Muscle of back (tissue), 11 donors: ENCODE results near the gene NHERF1. TPM values are rescaled to one million over a fixed set of nuclear protein-coding genes. Genes with fewer than 3 reads are reported as not detected.

Experiments
- DNase-seq, 3 donors: peaks; one replicate each; pipeline versions ENCODE4 v3.0.0 to v3.0.0-alpha.2; 2013
- polyA plus RNA-seq, 10 donors: library from polyadenylated mRNA; unstranded; fragments of 120-200 nt; gene quantifications; one replicate each; pipeline ENCODE4 v1.2.1, GENCODE V29; 2013; ENCODE audit not compliant: insufficient read length in 10 of 10

Gene NHERF1
- polyA plus RNA-seq, 10 donors = 4.9 to 13.4 (median 8.9) TPM

- no peak for DNase-seq
These were observed 16.2 kb upstream of the NHERF1 start for GRCh38 chr17:74732042-74732867.

- DNase-seq = no peak
These were observed 14.9 kb upstream of the NHERF1 start for GRCh38 chr17:74733365-74734122.

GRCh38 chr17:74734256-74734655 lies 14.2 kb upstream of the NHERF1 start:
- no peak for DNase-seq

GRCh38 chr17:74736513-74737298 lies 11.7 kb upstream of the NHERF1 start, which contains the start of gene RAB37:
RAB37 (plus strand) TSS chr17:74737256; CDS start chr17:74737273, 17 bp downstream.
- peak in 1 of 3 donors; percentile 49 for DNase-seq

- no peak for DNase-seq
These were observed 11.0 kb upstream of the NHERF1 start for GRCh38 chr17:74737299-74738050.

GRCh38 chr17:74738051-74738996 lies 10.1 kb upstream of the NHERF1 start:
- peak in 1 of 3 donors; percentile 54 for DNase-seq

GRCh38 chr17:74739227-74739831 lies 9.1 kb upstream of the NHERF1 start:
- DNase-seq = no peak

GRCh38 chr17:74740173-74740572 lies 8.3 kb upstream of the NHERF1 start:
- no peak for DNase-seq

- DNase-seq = no peak
These were observed 7.6 kb upstream of the NHERF1 start for GRCh38 chr17:74740641-74741387.

- DNase-seq = no peak
These were observed 6.3 kb upstream of the NHERF1 start for GRCh38 chr17:74742153-74742515.

GRCh38 chr17:74742978-74743545 lies 5.4 kb upstream of the NHERF1 start:
- DNase-seq = no peak

- no peak for DNase-seq
These were observed 4.7 kb upstream of the NHERF1 start for GRCh38 chr17:74743755-74744154.

GRCh38 chr17:74744349-74744713 lies 4.1 kb upstream of the NHERF1 start:
- DNase-seq = no peak

GRCh38 chr17:74744714-74745547 lies 3.5 kb upstream of the NHERF1 start:
- peak; percentile 27 to 72 (median 66) for DNase-seq

- no peak for DNase-seq
These were observed 2.8 kb upstream of the NHERF1 start for GRCh38 chr17:74745548-74746177.

GRCh38 chr17:74746376-74746775 lies 2.1 kb upstream of the NHERF1 start:
- no peak for DNase-seq

GRCh38 chr17:74746922-74747321 lies 1.5 kb upstream of the NHERF1 start:
- DNase-seq = peak in 1 of 3 donors; percentile 32

- DNase-seq = no peak
These were observed 224 bp upstream of the NHERF1 start for GRCh38 chr17:74748279-74748528.
